Measurements from ENCODE around the gene TMTC1. TPM values are rescaled to one million over a fixed set of nuclear protein-coding genes. Genes with fewer than 3 reads are reported as not detected.
A peak's percentile ranks its signal among the peaks of the same experiment; 100 is the strongest.

The TMTC1 gene
- total RNA-seq, 2 donors from 2014 or later, result not detected

- DNase-seq (ENCODE audit: low spot score in 2 of 2) (no peak), ATAC-seq (no peak)
- Mint-ChIP-seq H3K9me3 (no peaks in the 10 kb centered on the region), H3K36me3 (no peaks in the 10 kb centered on the region), H3K27ac (no peak overlapping the region)
Observed at GRCh38 chr12:29534935-29535334, 248.8 kb downstream of the TMTC1 start.

GRCh38 chr12:29533815-29534489 is 249.8 kb downstream of the TMTC1 start:
- DNase-seq (ENCODE audit: low spot score in 2 of 2) (no peak), ATAC-seq (no peak)
- H3K9me3 Mint-ChIP-seq, result no peaks in the 10 kb centered on the region
- H3K36me3 Mint-ChIP-seq, result no peaks in the 10 kb centered on the region
- H3K27ac Mint-ChIP-seq, result no peak overlapping the region

GRCh38 chr12:29531471-29531870 is 252.3 kb downstream of the TMTC1 start:
- no peaks in the 10 kb centered on the region for H3K36me3 Mint-ChIP-seq
- no peaks in the 10 kb centered on the region for H3K9me3 Mint-ChIP-seq
- no peak overlapping the region for H3K27ac Mint-ChIP-seq
- ATAC-seq, result no peak
- no peak for DNase-seq (ENCODE audit: low spot score in 2 of 2)

GRCh38 chr12:29530436-29530835 is 253.3 kb downstream of the TMTC1 start:
- no peak for DNase-seq (ENCODE audit: low spot score in 2 of 2)

GRCh38 chr12:29528161-29528560 is 255.6 kb downstream of the TMTC1 start:
- Mint-ChIP-seq H3K36me3 (no peaks in the 10 kb centered on the region), H3K27ac (no peak overlapping the region), H3K9me3 (no peaks in the 10 kb centered on the region)
- ATAC-seq, result no peak
- DNase-seq (ENCODE audit: low spot score in 2 of 2), result no peak

More at GRCh38 chr12:29530436-29530835, 253.3 kb downstream of the TMTC1 start:
- no peaks in the 10 kb centered on the region for H3K36me3 Mint-ChIP-seq
- no peak overlapping the region for H3K27ac Mint-ChIP-seq
- ATAC-seq, result no peak
- no peaks in the 10 kb centered on the region for H3K9me3 Mint-ChIP-seq

GRCh38 chr12:29521951-29522350 is 261.8 kb downstream of the TMTC1 start:
- no peak for ATAC-seq
- H3K27ac Mint-ChIP-seq, result no peak overlapping the region
- H3K9me3 Mint-ChIP-seq, result no peaks in the 10 kb centered on the region

GRCh38 chr12:29519585-29520182 is 264.1 kb downstream of the TMTC1 start:
- Mint-ChIP-seq H3K9me3 (no peaks in the 10 kb centered on the region), H3K36me3 (no peaks in the 10 kb centered on the region), H3K27ac (no peak overlapping the region)
- ATAC-seq (no peak), DNase-seq (ENCODE audit: low spot score in 2 of 2) (no peak)

More at GRCh38 chr12:29521951-29522350, 261.8 kb downstream of the TMTC1 start:
- DNase-seq (ENCODE audit: low spot score in 2 of 2), result no peak
- H3K36me3 Mint-ChIP-seq, result no peaks in the 10 kb centered on the region

- DNase-seq (ENCODE audit: low spot score in 2 of 2), result no peak
- Mint-ChIP-seq H3K9me3 (no peaks in the 10 kb centered on the region), H3K36me3 (no peaks in the 10 kb centered on the region), H3K27ac (no peak overlapping the region)
- peak in 1 of 2 donors; percentile 35 for ATAC-seq
Observed at GRCh38 chr12:29518407-29518806, 265.3 kb downstream of the TMTC1 start.

GRCh38 chr12:29517264-29517663 is 266.5 kb downstream of the TMTC1 start:
- Mint-ChIP-seq H3K36me3 (no peaks in the 10 kb centered on the region), H3K27ac (no peak overlapping the region), H3K9me3 (no peaks in the 10 kb centered on the region)
- no peak for ATAC-seq
- DNase-seq (ENCODE audit: low spot score in 2 of 2), result no peak

GRCh38 chr12:29516431-29516875 is 267.3 kb downstream of the TMTC1 start:
- Mint-ChIP-seq H3K9me3 (no peaks in the 10 kb centered on the region), H3K36me3 (no peaks in the 10 kb centered on the region), H3K27ac (no peak overlapping the region)
- DNase-seq (ENCODE audit: low spot score in 2 of 2), result no peak
- peak in 1 of 2 donors; percentile 34 for ATAC-seq

GRCh38 chr12:29510591-29511185 is 273.1 kb downstream of the TMTC1 start:
- Mint-ChIP-seq H3K36me3 (no peaks in the 10 kb centered on the region), H3K27ac (no peak overlapping the region), H3K9me3 (no peaks in the 10 kb centered on the region)
- no peak for DNase-seq (ENCODE audit: low spot score in 2 of 2)
- ATAC-seq, result no peak

GRCh38 chr12:29509503-29509902 is 274.2 kb downstream of the TMTC1 start:
- ATAC-seq, result no peak
- Mint-ChIP-seq H3K36me3 (no peaks in the 10 kb centered on the region), H3K27ac (no peak overlapping the region), H3K9me3 (no peaks in the 10 kb centered on the region)
- DNase-seq (ENCODE audit: low spot score in 2 of 2), result no peak

GRCh38 chr12:29508949-29509348 is 274.8 kb downstream of the TMTC1 start:
- H3K36me3 Mint-ChIP-seq, result no peaks in the 10 kb centered on the region
- H3K27ac Mint-ChIP-seq, result no peak overlapping the region
- no peaks in the 10 kb centered on the region for H3K9me3 Mint-ChIP-seq
- ATAC-seq, result no peak
- DNase-seq (ENCODE audit: low spot score in 2 of 2), result no peak

GRCh38 chr12:29505122-29505521 is 278.6 kb downstream of the TMTC1 start:
- ATAC-seq, result no peak
- no peak for DNase-seq (ENCODE audit: low spot score in 2 of 2)
- H3K9me3 Mint-ChIP-seq, result no peaks in the 10 kb centered on the region
- no peaks in the 10 kb centered on the region for H3K36me3 Mint-ChIP-seq
- H3K27ac Mint-ChIP-seq, result no peak overlapping the region

- Mint-ChIP-seq H3K36me3 (no peaks in the 10 kb centered on the region), H3K9me3 (no peaks in the 10 kb centered on the region), H3K27ac (no peak overlapping the region)
- DNase-seq (ENCODE audit: low spot score in 2 of 2) (no peak), ATAC-seq (no peak)
Observed at GRCh38 chr12:29503283-29503682, 280.5 kb downstream of the TMTC1 start.

GRCh38 chr12:29499235-29499634 is 284.5 kb downstream of the TMTC1 start:
- no peak for ATAC-seq
- H3K27ac Mint-ChIP-seq, result no peak overlapping the region
- no peaks in the 10 kb centered on the region for H3K9me3 Mint-ChIP-seq

GRCh38 chr12:29497588-29497987 is 286.2 kb downstream of the TMTC1 start, which contains the start of gene OVCH1:
OVCH1 (minus strand) TSS chr12:29497686; CDS start chr12:29497686, 0 bp downstream.
- Mint-ChIP-seq H3K9me3 (no peaks in the 10 kb centered on the region), H3K36me3 (no peaks in the 10 kb centered on the region), H3K27ac (no peak within 1 kb of the TSS)
- DNase-seq (ENCODE audit: low spot score in 2 of 2) (no peak), ATAC-seq (no peak)

More at GRCh38 chr12:29499235-29499634, 284.5 kb downstream of the TMTC1 start:
- no peak for DNase-seq (ENCODE audit: low spot score in 2 of 2)
- H3K36me3 Mint-ChIP-seq, result no peaks in the 10 kb centered on the region
